Erythroblast (primary cell): ENCODE results near the gene CALN1.

Experiments used
- GATA1 ChIP-seq: IDR thresholded peaks from 2 replicates; pipeline ENCODE4 v1.6.1; 2011; ENCODE audit warnings: low read depth, mild to moderate bottlenecking, control low read depth, low read length, moderate library complexity
- POLR2A ChIP-seq: IDR thresholded peaks from 2 replicates; pipeline ENCODE4 v1.6.1; 2011; ENCODE audit warnings: mild to moderate bottlenecking, low read length

DNA sequence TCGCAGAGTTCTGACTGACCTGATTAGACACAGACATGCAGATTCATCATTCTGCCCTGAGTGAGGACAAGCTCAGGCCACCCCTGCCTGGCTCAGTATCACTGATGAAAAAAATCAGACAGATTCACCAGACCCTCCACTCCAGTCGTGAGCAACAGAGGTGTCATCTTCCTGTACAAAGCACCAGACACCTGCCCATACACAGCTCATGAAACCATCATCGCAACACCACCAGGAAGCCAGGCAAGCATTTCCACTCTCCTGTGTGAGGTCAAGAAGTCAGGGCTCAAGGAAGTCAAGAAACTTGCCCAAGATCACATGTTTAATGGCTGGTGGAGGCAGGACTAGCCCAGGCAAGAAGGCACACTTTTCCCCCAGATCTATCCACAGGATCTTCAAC is 163.0 kb downstream of the CALN1 start:
- TF ChIP-seq POLR2A, result no peak
- TF ChIP-seq GATA1, result no peak
